ENCODE data around the gene CTTNBP2. TPM values are rescaled to one million over a fixed set of nuclear protein-coding genes. Genes with fewer than 3 reads are reported as not detected.

CTTNBP2 gene
- total RNA-seq, 1 donor from 2014 or later: 9.9 TPM

GRCh38 chr7:117874191-117874700 lies 1.0 kb upstream of the CTTNBP2 start:
- Mint-ChIP-seq H3K36me3 (ENCODE audit: low read depth) (no peaks in the 10 kb centered on the region), H3K9me3 (no peaks in the 10 kb centered on the region), H3K4me1 (peaks cover 37% of the 10 kb centered on the region), H3K4me3 (peak overlapping the region; percentile 87), H3K27ac (ENCODE audit: unreplicated experiment) (no peak overlapping the region), H3K27me3 (ENCODE audit: low read depth) (peaks cover 22% of the 10 kb centered on the region)
- TF ChIP-seq CTCF (conservative IDR thresholded peaks at IDR 0.05): no peak
- DNase-seq (ENCODE audit: low read depth, low spot score): no peak

DNA sequence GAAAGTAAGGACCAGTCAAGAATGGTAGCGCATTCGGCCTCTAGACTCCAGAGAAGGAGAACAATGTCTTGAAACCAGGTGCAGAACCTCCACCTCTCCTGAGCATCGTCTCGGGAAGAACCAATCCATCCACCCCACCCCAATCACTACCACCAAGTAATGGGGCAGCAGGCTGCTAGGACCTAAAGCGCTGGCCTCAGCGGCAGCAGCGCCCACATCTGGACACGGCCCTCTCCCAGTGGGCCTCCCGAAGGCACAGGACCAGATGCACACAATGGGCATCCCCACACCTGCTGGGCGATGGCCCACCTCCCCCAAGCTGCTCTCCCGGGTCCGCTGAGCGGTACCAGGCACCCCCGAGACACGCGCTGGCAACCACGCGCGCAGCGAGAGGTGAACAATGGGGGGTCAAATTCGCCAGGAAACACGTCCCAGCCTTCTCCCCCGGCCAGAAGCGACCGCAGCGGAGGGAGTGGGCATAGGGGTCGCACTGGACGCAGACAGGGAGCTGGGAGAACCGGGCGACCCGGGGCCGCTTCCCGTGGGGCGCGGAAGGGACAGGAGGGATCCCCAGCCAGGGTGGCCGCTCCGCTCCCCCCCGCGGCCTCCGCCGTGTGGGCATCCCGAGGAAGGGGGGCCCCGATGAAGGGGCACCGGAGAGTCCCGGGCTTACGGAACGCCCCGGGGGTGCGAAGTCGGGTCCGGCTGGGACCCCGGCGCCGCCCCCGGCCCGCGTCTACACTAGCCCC lies 506 bp downstream of the CTTNBP2 start:
- peaks cover 22% of the 10 kb centered on the region for H3K27me3 Mint-ChIP-seq (ENCODE audit: low read depth)
- H3K4me3 Mint-ChIP-seq: peak overlapping the region; percentile 93
- H3K9me3 Mint-ChIP-seq: no peaks in the 10 kb centered on the region
- DNase-seq (ENCODE audit: low read depth, low spot score): peak; percentile 20
- H3K36me3 Mint-ChIP-seq (ENCODE audit: low read depth): no peaks in the 10 kb centered on the region
- peak overlapping the region; percentile 73 for H3K27ac Mint-ChIP-seq (ENCODE audit: unreplicated experiment)
- no peak for TF ChIP-seq CTCF (conservative IDR thresholded peaks at IDR 0.05)
- peaks cover 46% of the 10 kb centered on the region for H3K4me1 Mint-ChIP-seq

- H3K27me3 Mint-ChIP-seq (ENCODE audit: low read depth): peaks cover 22% of the 10 kb centered on the region
- no peaks in the 10 kb centered on the region for H3K9me3 Mint-ChIP-seq
- H3K4me1 Mint-ChIP-seq: peaks cover 46% of the 10 kb centered on the region
- no peaks in the 10 kb centered on the region for H3K36me3 Mint-ChIP-seq (ENCODE audit: low read depth)
- H3K27ac Mint-ChIP-seq (ENCODE audit: unreplicated experiment): peak overlapping the region; percentile 73
- no peak for TF ChIP-seq CTCF (conservative IDR thresholded peaks at IDR 0.05)
- peak overlapping the region; percentile 93 for H3K4me3 Mint-ChIP-seq
- peak; percentile 7 for DNase-seq (ENCODE audit: low read depth, low spot score)
These were observed 1.3 kb downstream of the CTTNBP2 start for GRCh38 chr7:117871778-117872538.

GRCh38 chr7:117871401-117871777 lies 1.9 kb downstream of the CTTNBP2 start:
- Mint-ChIP-seq H3K4me1 (peaks cover 46% of the 10 kb centered on the region), H3K27ac (ENCODE audit: unreplicated experiment) (no peak overlapping the region), H3K4me3 (peak overlapping the region; percentile 93)

More at GRCh38 chr7:117871401-117871777, 1.9 kb downstream of the CTTNBP2 start:
- TF ChIP-seq CTCF (conservative IDR thresholded peaks at IDR 0.05): no peak
- Mint-ChIP-seq H3K9me3 (no peaks in the 10 kb centered on the region), H3K27me3 (ENCODE audit: low read depth) (peaks cover 22% of the 10 kb centered on the region), H3K36me3 (ENCODE audit: low read depth) (no peaks in the 10 kb centered on the region)
- no peak for DNase-seq (ENCODE audit: low read depth, low spot score)
